ENCODE data around the gene ZBTB20.

- TF ChIP-seq, protein P1, sequence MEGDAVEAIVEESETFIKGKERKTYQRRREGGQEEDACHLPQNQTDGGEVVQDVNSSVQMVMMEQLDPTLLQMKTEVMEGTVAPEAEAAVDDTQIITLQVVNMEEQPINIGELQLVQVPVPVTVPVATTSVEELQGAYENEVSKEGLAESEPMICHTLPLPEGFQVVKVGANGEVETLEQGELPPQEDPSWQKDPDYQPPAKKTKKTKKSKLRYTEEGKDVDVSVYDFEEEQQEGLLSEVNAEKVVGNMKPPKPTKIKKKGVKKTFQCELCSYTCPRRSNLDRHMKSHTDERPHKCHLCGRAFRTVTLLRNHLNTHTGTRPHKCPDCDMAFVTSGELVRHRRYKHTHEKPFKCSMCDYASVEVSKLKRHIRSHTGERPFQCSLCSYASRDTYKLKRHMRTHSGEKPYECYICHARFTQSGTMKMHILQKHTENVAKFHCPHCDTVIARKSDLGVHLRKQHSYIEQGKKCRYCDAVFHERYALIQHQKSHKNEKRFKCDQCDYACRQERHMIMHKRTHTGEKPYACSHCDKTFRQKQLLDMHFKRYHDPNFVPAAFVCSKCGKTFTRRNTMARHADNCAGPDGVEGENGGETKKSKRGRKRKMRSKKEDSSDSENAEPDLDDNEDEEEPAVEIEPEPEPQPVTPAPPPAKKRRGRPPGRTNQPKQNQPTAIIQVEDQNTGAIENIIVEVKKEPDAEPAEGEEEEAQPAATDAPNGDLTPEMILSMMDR (IDR thresholded peaks at IDR 0.05; ENCODE audit: low read length) = no peak
- TF ChIP-seq EZH2 (optimal IDR thresholded peaks at IDR 0.05; ENCODE audit: low read depth, low read length) (no peak), EZH2phosphoT487 (IDR thresholded peaks at IDR 0.05; ENCODE audit: low read length) (no peak)
Measured at GRCh38 chr3:114487502-114487901, 659.6 kb downstream of the ZBTB20 start.

Measured in MM.1S (cell line).